Measurements from ENCODE around the gene DPH2.

Gene DPH2

GRCh38 chr1:44008259-44008658 is 38.4 kb downstream of the DPH2 start:
- no peak for DNase-seq

GRCh38 chr1:44010935-44011471 is 41.2 kb downstream of the DPH2 start:
- DNase-seq: no peak

GRCh38 chr1:44012404-44012803 is 42.6 kb downstream of the DPH2 start:
- no peak for DNase-seq

GRCh38 chr1:44012941-44013609 is 43.3 kb downstream of the DPH2 start:
- DNase-seq: no peak

GRCh38 chr1:44013949-44014348 is 44.1 kb downstream of the DPH2 start:
- no peak for DNase-seq

- no peak for DNase-seq
Observed at GRCh38 chr1:44014365-44015104, 44.7 kb downstream of the DPH2 start.

- no peak for DNase-seq
Observed at GRCh38 chr1:44015206-44015605, 45.4 kb downstream of the DPH2 start.

GRCh38 chr1:44016041-44016889 is 46.5 kb downstream of the DPH2 start:
- DNase-seq: no peak

- no peak for DNase-seq
Observed at GRCh38 chr1:44016890-44017400, 47.1 kb downstream of the DPH2 start.

GRCh38 chr1:44019466-44019948 is 49.7 kb downstream of the DPH2 start:
- no peak for DNase-seq

GRCh38 chr1:44020464-44020863 is 50.7 kb downstream of the DPH2 start:
- no peak for DNase-seq

- no peak for DNase-seq
Observed at GRCh38 chr1:44021156-44021555, 51.3 kb downstream of the DPH2 start.

- no peak for DNase-seq
Observed at GRCh38 chr1:44021581-44022321, 51.9 kb downstream of the DPH2 start.

Data from stimulated activated CD4-positive, alpha-beta T cell treated with anti-CD3 and anti-CD28 coated beads, Interleukin-2, amount 100 ng/mL, for 48 hours (primary cell).